Stimulated activated naive CD4-positive, alpha-beta T cell (primary cell): ENCODE results near the gene KLHDC4.
"Not testable (repeated sequence)": the region's sequence is repeated elsewhere in the genome, so short reads cannot be mapped to it uniquely, and the experiment has no call there.

Experiments
- DNase-seq, 6 experiments: peaks; one replicate each; lab custom pipeline; 2025; lab: John Stamatoyannopoulos, UW

Gene KLHDC4

GRCh38 chr16:87765776-87766484, at the start of gene KLHDC4:
Gene KLHDC4, minus strand, starts transcription at chr16:87765986. Its CDS starts 96 bp downstream, at chr16:87765890.
- DNase-seq = peak; percentile 76 to 89 (median 86)

- no peak for DNase-seq
Measured at GRCh38 chr16:87815567-87815966, 49.8 kb upstream of the KLHDC4 start.

DNA sequence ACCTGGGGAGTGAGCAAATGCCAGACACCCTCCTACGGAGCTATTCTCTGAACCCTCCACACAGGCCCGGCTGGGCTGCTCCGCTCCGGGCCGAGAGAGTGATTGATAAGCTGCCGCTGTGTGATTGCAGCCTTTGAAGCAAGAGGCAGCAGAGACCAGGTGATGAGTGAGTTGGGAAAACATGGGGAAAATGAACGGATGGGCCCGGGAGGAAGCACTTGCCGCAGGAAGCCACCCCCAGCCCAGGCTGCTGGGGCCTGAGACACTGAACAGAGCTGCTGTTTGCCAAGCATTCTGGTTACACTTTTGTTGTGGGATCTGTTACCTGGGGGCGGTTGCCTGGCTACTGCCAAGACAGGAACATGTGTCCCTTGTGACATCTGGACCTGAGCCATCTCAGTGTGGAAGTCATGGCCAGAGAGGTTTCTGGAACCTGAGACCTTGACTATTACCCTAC, 46.4 kb upstream of the KLHDC4 start:
- DNase-seq = no peak

DNA sequence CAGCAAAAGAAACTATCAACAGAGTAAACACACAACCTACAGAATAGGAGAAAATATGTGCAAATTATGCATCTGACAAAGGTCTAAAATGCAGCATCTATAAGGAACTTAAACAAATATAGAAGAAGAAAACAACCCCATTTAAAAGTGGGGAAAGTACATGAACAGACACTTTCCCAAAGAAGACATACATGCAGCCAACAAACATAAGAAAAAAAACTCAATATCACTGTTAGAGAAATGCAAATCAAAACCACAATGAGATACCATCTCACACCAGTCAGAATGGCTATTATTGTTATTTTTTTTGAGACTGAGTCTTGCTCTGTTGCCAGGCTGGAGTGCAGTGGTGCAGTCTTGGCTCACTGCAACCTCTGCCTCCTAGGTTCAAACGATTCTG, 45.7 kb upstream of the KLHDC4 start:
- DNase-seq = not testable (repeated sequence)

GRCh38 chr16:87809150-87809902, 43.5 kb upstream of the KLHDC4 start:
- no peak for DNase-seq

GRCh38 chr16:87808108-87808507, 42.3 kb upstream of the KLHDC4 start:
- no peak for DNase-seq

GRCh38 chr16:87806641-87807546, 41.1 kb upstream of the KLHDC4 start:
- peak in 5 of 6 experiments; percentile 10 to 64 (median 37) for DNase-seq

GRCh38 chr16:87806261-87806640, 40.5 kb upstream of the KLHDC4 start:
- peak in 2 of 6 experiments; percentile 34 to 36 for DNase-seq

- no peak for DNase-seq
Measured at GRCh38 chr16:87803385-87803784, 37.6 kb upstream of the KLHDC4 start.

DNA sequence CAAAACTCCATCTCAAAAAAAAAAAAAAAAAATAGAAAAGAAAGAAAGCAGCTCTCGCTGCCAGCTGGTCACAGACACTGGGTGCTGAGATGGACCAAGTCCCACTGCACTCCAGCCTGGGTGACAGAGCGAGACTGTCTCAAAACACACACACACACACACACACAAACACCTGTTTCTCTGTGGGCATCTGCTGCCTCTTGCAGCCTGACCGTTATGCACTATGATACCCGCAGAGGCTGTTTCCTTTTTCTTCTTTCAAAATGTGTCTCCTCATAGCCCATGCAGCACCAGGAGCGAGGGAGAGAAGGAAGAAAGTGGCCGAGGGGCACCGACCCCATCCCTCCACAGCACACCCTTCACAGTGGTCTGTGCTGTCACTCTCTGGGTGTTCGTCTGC, 36.9 kb upstream of the KLHDC4 start:
- no peak for DNase-seq

DNA sequence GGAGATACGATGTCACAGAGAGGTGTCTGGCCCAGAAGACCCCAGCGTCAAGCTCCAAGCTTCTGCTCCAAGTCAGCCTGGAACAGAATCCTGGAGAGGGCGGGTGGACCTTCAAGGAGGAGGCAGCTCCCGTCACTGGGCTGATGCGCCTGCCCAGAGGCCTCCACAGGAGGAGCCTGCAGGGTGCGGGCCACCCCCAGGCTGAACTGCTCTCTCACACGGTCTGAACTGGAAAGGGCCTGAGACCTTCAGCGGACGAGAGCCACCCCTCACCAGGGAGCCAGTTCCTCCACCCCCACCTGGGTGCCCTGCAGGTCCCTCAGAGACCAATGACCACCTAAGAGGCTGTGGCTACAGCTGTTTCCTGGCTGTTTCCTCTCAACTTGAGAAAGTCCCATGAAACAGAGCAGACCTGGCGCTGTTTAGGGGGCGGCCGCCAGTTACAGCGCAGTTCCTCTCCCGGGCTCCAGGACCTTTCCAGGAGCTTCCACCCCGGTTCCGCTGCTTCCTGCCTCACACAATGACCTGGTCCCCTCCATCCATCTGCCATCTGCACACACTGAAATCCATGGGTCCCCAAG, 36.0 kb upstream of the KLHDC4 start:
- no peak for DNase-seq

DNA sequence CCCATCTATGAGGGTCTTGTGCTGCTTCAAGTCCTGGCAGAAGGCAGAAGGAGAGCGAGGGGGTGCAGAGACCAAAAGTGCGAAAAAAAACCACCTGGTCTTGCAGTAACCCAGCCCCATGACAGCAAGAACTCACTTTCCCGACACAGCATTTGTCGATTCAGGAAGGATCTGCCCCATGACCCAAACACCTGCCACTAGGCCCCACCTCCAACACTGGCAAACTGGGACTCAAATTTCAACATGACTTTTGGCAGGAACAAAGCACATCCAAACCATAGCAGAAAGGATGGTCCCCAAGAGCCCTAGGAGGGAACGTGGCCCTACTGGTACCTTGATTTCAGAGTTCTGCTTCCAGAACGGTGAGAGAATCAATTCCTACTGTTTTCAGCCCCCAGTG, 34.7 kb upstream of the KLHDC4 start:
- no peak for DNase-seq

GRCh38 chr16:87795336-87795735, 29.6 kb upstream of the KLHDC4 start:
- no peak for DNase-seq

DNA sequence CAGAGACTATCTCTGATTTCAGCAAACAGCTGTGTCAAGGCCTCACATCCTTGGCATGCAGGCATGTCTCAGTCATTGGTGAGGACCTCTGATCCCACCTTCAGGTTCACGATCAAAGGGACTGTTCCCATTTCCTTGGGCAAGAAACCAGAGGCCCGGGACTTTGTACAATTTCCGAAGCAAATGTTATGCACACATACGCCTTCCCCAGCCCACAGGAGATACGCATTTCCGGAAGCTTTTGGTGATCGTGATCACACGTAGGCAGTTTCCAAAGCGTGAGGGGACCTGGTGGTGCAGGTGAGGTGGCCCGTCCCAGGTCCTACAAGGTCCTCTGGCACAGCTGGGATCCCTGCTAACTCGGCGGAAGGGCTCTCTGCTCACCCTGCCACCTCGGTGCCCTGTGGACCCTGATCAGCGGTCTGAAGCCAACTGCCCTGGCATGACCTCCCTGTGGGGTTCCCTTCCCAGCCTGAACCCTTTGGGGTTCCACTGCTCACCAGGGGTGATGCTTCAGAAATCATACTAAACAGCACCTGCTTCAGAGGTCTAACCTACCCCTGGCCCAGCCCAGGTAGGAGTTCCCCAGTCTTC, 28.8 kb upstream of the KLHDC4 start:
- no peak for DNase-seq

- DNase-seq = no peak
Measured at GRCh38 chr16:87792205-87792565, 26.4 kb upstream of the KLHDC4 start.

GRCh38 chr16:87791295-87792204, 25.8 kb upstream of the KLHDC4 start:
- DNase-seq = no peak

- no peak for DNase-seq
Measured at GRCh38 chr16:87790292-87791100, 24.7 kb upstream of the KLHDC4 start.

- DNase-seq = no peak
Measured at GRCh38 chr16:87789437-87790291, 23.9 kb upstream of the KLHDC4 start.
